GM23338 (cell line): ENCODE results near the gene TTLL13. TPM values are rescaled to one million over a fixed set of nuclear protein-coding genes. Genes with fewer than 3 reads are reported as not detected.

ENCODE experiments used
- ATAC-seq: fragments of 200-7000 bp; cut with Tn5 transposase; 3 replicates; pipeline ENCODE4 v1.9.1; 2020
- DNase-seq: peaks from one replicate; pipeline ENCODE4 v3.0.0-alpha.2; 2015; ENCODE audit warnings: low spot score
- H2AFZ ChIP-seq: fragments of 200-600 bp; sonication (generic); 2 replicates; pipeline ENCODE4 v1.8.0; 2016; ENCODE audit warnings: antibody characterized with exemption, mild to moderate bottlenecking, moderate library complexity
- H3F3A ChIP-seq: fragments of 200-600 bp; sonication (generic); replicated peaks from 2 replicates; pipeline ENCODE4 v1.8.0; 2017; ENCODE audit warnings: antibody characterized with exemption, mixed run types, low read depth
- H3K27ac ChIP-seq: fragments of 200-600 bp; sonication (generic); 2 replicates; pipeline ENCODE4 v1.6.1; 2016; ENCODE audit warnings: low read depth
- H3K27me3 ChIP-seq: fragments of 200-600 bp; sonication (generic); 2 replicates; pipeline ENCODE4 v1.8.0; 2016; ENCODE audit warnings: mild to moderate bottlenecking, mixed run types, moderate library complexity; ENCODE audit not compliant: insufficient read depth
- H3K36me3 ChIP-seq: fragments of 200-600 bp; sonication (generic); 2 replicates; pipeline ENCODE4 v1.8.0; 2016; ENCODE audit warnings: mild to moderate bottlenecking; ENCODE audit not compliant: insufficient read depth
- H3K4me1 ChIP-seq: fragments of 200-600 bp; sonication (generic); 2 replicates; pipeline ENCODE4 v1.8.0; 2016; ENCODE audit warnings: mild to moderate bottlenecking, moderate library complexity; ENCODE audit not compliant: insufficient read depth
- H3K4me2 ChIP-seq: fragments of 200-600 bp; sonication (generic); 2 replicates; pipeline ENCODE4 v1.7.1; 2017; ENCODE audit warnings: mixed run types
- H3K4me3 ChIP-seq: fragments of 200-600 bp; sonication (generic); 2 replicates; pipeline ENCODE4 v1.6.1; 2016; ENCODE audit warnings: mixed run types
- H3K79me2 ChIP-seq: fragments of 200-600 bp; sonication (generic); replicated peaks from 2 replicates; pipeline ENCODE4 v1.8.0; 2017; ENCODE audit warnings: mild to moderate bottlenecking; ENCODE audit not compliant: insufficient read depth
- H3K9me2 ChIP-seq: fragments of 200-600 bp; sonication (generic); 2 replicates; pipeline ENCODE4 v1.8.0; 2017; ENCODE audit not compliant: insufficient read depth
- H4K20me1 ChIP-seq: fragments of 200-600 bp; sonication (generic); replicated peaks from 2 replicates; pipeline ENCODE4 v1.8.0; 2017; ENCODE audit warnings: mild to moderate bottlenecking; ENCODE audit not compliant: insufficient read depth
- H3K27ac Mint-ChIP-seq: 2 replicates; pipeline ENCODE4 v1.8.0; 2020; ENCODE audit warnings: inconsistent platforms, mild to moderate bottlenecking, moderate library complexity, mixed read lengths
- H3K27me3 Mint-ChIP-seq: 3 replicates; pipeline ENCODE4 v1.8.0; 2022; ENCODE audit warnings: low read depth, mild to moderate bottlenecking, moderate library complexity, mixed read lengths, inconsistent platforms; ENCODE audit not compliant: insufficient read depth, poor library complexity
- H3K36me3 Mint-ChIP-seq: 3 replicates; pipeline ENCODE4 v1.8.0; 2021; ENCODE audit warnings: low read depth, mild to moderate bottlenecking, inconsistent platforms, moderate library complexity, mixed read lengths
- H3K4me1 Mint-ChIP-seq: 3 replicates; pipeline ENCODE4 v1.8.0; 2020; ENCODE audit warnings: mild to moderate bottlenecking, inconsistent platforms, mixed read lengths
- H3K4me3 Mint-ChIP-seq: 3 replicates; pipeline ENCODE4 v1.8.0; 2021; ENCODE audit warnings: moderate library complexity, mild to moderate bottlenecking, inconsistent platforms, mixed read lengths
- H3K9me3 Mint-ChIP-seq: 3 replicates; pipeline ENCODE4 v1.8.0; 2020; ENCODE audit warnings: moderate library complexity, mild to moderate bottlenecking, inconsistent platforms, mixed read lengths
- CREB1 ChIP-seq: fragments of 250-450 bp; sonication (Bioruptor Pico); IDR thresholded peaks from 2 replicates; pipeline ENCODE4 v1.5.0; 2020; ENCODE audit warnings: low read depth, mild to moderate bottlenecking, moderate library complexity
- EZH2 ChIP-seq: fragments of 200-600 bp; sonication (generic); IDR thresholded peaks from one replicate; pipeline ENCODE4 v1.8.0; 2017; ENCODE audit warnings: antibody characterized with exemption, mild to moderate bottlenecking, low read depth; ENCODE audit not compliant: unreplicated experiment
- EZH2phosphoT487 ChIP-seq: fragments of 200-600 bp; sonication (generic); IDR thresholded peaks from one replicate; pipeline ENCODE4 v1.8.1; 2018; ENCODE audit warnings: antibody characterized with exemption; ENCODE audit not compliant: unreplicated experiment
- JUNB ChIP-seq: IDR thresholded peaks from one replicate; pipeline ENCODE4 v1.6.1; 2016; ENCODE audit warnings: antibody characterized with exemption; ENCODE audit not compliant: unreplicated experiment
- NANOG ChIP-seq: IDR thresholded peaks from 2 replicates; pipeline ENCODE4 v1.6.1; 2016; ENCODE audit warnings: antibody characterized with exemption, borderline replicate concordance
- POLR2AphosphoS5 ChIP-seq: IDR thresholded peaks from 2 replicates; pipeline ENCODE4 v1.6.1; 2016; ENCODE audit warnings: antibody characterized with exemption, low read depth
- STAT1 ChIP-seq: IDR thresholded peaks from one replicate; pipeline ENCODE4 v1.6.1; 2016; ENCODE audit warnings: antibody characterized with exemption; ENCODE audit not compliant: unreplicated experiment
- ZNF114 ChIP-seq: fragments of 250-450 bp; sonication (Bioruptor Pico); IDR thresholded peaks from 2 replicates; pipeline ENCODE4 v1.5.0; 2020; ENCODE audit warnings: mild to moderate bottlenecking, moderate library complexity
- ZNF331 ChIP-seq: fragments of 250-450 bp; sonication (Bioruptor Pico); IDR thresholded peaks from 2 replicates; pipeline ENCODE4 v1.5.0; 2020; ENCODE audit warnings: low read depth, mild to moderate bottlenecking, moderate library complexity
- polyA plus RNA-seq: library from polyadenylated mRNA; unstranded; fragments of >200 nt; fragmentation: Nextera tagmentation; extraction: Ambion mirVana; gene quantifications from 2 replicates; pipeline ENCODE4 v1.2.1, GENCODE V29; 2016
- total RNA-seq: library from RNA; depleted of rRNA; stranded (reverse); fragments of >200 nt; shearing (Covaris generic); gene quantifications from 2 replicates; pipeline ENCODE4 v1.2.3, GENCODE V29; 2014
- TF ChIP-seq, protein P1 (sequence below), 2 experiments: fragments of 200-600 bp in 1 of 2; sonication (generic) in 1 of 2; conservative IDR thresholded peaks; 2 replicates each; pipeline versions ENCODE4 v1.5.1 to v1.6.1; 2016 to 2017; ENCODE audit warnings: antibody characterized with exemption in 2 of 2, low read depth in 2 of 2, mild to moderate bottlenecking in 2 of 2, moderate library complexity in 1 of 2
- TF ChIP-seq, protein P2 (sequence below): IDR thresholded peaks from one replicate; pipeline ENCODE4 v1.6.1; 2018; ENCODE audit warnings: antibody characterized with exemption; ENCODE audit not compliant: unreplicated experiment
- TF ChIP-seq, protein P3 (sequence below): IDR thresholded peaks from 2 replicates; pipeline ENCODE4 v1.6.1; 2016; ENCODE audit warnings: antibody characterized with exemption
- TF ChIP-seq, protein P4 (sequence below): fragments of 250-450 bp; sonication (Bioruptor Pico); IDR thresholded peaks from 2 replicates; pipeline ENCODE4 v1.5.0; 2020; ENCODE audit warnings: mild to moderate bottlenecking, moderate library complexity

The TTLL13 gene
- total and polyA plus RNA-seq, 2 experiments from 2014 or later: not detected

DNA sequence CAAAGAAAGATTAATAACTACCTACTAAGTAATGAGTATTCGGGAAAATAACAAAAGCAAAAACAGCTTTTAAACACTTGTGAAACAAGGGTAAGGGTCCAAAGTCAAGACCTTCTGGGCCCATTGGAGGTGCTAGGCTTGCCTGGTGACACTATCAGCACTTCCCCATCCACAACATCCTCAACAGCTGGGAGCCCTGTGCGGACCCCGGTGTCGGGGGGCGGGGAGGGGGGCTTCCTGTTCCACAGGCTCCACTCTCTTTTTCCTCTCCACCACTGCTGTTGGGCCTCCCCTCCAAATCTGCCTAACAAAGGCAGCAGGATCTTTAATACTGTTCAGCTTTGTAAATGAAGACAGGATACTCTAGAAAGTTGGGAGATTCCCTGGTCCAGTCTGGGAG, 37.7 kb downstream of the TTLL13 start:
- no peak overlapping the region for H3K27ac ChIP-seq
- H3F3A ChIP-seq: no peaks in the 10 kb centered on the region
- DNase-seq (peak; percentile 72), ATAC-seq (peak; percentile 84)
- peak overlapping the region; percentile 45; the same call in 1 of the 3 replicates for H3K4me3 Mint-ChIP-seq
- peak overlapping the region; percentile 34 for H3K4me2 ChIP-seq
- H3K4me3 ChIP-seq: no peak overlapping the region
- no peak for TF ChIP-seq POLR2AphosphoS5
- TF ChIP-seq ZNF331: no peak
- TF ChIP-seq, protein P1, sequence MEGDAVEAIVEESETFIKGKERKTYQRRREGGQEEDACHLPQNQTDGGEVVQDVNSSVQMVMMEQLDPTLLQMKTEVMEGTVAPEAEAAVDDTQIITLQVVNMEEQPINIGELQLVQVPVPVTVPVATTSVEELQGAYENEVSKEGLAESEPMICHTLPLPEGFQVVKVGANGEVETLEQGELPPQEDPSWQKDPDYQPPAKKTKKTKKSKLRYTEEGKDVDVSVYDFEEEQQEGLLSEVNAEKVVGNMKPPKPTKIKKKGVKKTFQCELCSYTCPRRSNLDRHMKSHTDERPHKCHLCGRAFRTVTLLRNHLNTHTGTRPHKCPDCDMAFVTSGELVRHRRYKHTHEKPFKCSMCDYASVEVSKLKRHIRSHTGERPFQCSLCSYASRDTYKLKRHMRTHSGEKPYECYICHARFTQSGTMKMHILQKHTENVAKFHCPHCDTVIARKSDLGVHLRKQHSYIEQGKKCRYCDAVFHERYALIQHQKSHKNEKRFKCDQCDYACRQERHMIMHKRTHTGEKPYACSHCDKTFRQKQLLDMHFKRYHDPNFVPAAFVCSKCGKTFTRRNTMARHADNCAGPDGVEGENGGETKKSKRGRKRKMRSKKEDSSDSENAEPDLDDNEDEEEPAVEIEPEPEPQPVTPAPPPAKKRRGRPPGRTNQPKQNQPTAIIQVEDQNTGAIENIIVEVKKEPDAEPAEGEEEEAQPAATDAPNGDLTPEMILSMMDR (conservative IDR thresholded peaks at IDR 0.05; ENCODE audit: low read depth in 2 of 2): no peak
- no peak for TF ChIP-seq EZH2phosphoT487
- TF ChIP-seq CREB1 (CRISPR knock-in tag): no peak
- TF ChIP-seq, protein P2, sequence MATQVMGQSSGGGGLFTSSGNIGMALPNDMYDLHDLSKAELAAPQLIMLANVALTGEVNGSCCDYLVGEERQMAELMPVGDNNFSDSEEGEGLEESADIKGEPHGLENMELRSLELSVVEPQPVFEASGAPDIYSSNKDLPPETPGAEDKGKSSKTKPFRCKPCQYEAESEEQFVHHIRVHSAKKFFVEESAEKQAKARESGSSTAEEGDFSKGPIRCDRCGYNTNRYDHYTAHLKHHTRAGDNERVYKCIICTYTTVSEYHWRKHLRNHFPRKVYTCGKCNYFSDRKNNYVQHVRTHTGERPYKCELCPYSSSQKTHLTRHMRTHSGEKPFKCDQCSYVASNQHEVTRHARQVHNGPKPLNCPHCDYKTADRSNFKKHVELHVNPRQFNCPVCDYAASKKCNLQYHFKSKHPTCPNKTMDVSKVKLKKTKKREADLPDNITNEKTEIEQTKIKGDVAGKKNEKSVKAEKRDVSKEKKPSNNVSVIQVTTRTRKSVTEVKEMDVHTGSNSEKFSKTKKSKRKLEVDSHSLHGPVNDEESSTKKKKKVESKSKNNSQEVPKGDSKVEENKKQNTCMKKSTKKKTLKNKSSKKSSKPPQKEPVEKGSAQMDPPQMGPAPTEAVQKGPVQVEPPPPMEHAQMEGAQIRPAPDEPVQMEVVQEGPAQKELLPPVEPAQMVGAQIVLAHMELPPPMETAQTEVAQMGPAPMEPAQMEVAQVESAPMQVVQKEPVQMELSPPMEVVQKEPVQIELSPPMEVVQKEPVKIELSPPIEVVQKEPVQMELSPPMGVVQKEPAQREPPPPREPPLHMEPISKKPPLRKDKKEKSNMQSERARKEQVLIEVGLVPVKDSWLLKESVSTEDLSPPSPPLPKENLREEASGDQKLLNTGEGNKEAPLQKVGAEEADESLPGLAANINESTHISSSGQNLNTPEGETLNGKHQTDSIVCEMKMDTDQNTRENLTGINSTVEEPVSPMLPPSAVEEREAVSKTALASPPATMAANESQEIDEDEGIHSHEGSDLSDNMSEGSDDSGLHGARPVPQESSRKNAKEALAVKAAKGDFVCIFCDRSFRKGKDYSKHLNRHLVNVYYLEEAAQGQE: no peak
- TF ChIP-seq JUNB: no peak
- no peak for TF ChIP-seq NANOG
- no peak for TF ChIP-seq STAT1
- no peak for TF ChIP-seq ZNF114
- TF ChIP-seq, protein P3, sequence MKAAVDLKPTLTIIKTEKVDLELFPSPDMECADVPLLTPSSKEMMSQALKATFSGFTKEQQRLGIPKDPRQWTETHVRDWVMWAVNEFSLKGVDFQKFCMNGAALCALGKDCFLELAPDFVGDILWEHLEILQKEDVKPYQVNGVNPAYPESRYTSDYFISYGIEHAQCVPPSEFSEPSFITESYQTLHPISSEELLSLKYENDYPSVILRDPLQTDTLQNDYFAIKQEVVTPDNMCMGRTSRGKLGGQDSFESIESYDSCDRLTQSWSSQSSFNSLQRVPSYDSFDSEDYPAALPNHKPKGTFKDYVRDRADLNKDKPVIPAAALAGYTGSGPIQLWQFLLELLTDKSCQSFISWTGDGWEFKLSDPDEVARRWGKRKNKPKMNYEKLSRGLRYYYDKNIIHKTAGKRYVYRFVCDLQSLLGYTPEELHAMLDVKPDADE: no peak
- no peak for TF ChIP-seq EZH2
- TF ChIP-seq, protein P4, sequence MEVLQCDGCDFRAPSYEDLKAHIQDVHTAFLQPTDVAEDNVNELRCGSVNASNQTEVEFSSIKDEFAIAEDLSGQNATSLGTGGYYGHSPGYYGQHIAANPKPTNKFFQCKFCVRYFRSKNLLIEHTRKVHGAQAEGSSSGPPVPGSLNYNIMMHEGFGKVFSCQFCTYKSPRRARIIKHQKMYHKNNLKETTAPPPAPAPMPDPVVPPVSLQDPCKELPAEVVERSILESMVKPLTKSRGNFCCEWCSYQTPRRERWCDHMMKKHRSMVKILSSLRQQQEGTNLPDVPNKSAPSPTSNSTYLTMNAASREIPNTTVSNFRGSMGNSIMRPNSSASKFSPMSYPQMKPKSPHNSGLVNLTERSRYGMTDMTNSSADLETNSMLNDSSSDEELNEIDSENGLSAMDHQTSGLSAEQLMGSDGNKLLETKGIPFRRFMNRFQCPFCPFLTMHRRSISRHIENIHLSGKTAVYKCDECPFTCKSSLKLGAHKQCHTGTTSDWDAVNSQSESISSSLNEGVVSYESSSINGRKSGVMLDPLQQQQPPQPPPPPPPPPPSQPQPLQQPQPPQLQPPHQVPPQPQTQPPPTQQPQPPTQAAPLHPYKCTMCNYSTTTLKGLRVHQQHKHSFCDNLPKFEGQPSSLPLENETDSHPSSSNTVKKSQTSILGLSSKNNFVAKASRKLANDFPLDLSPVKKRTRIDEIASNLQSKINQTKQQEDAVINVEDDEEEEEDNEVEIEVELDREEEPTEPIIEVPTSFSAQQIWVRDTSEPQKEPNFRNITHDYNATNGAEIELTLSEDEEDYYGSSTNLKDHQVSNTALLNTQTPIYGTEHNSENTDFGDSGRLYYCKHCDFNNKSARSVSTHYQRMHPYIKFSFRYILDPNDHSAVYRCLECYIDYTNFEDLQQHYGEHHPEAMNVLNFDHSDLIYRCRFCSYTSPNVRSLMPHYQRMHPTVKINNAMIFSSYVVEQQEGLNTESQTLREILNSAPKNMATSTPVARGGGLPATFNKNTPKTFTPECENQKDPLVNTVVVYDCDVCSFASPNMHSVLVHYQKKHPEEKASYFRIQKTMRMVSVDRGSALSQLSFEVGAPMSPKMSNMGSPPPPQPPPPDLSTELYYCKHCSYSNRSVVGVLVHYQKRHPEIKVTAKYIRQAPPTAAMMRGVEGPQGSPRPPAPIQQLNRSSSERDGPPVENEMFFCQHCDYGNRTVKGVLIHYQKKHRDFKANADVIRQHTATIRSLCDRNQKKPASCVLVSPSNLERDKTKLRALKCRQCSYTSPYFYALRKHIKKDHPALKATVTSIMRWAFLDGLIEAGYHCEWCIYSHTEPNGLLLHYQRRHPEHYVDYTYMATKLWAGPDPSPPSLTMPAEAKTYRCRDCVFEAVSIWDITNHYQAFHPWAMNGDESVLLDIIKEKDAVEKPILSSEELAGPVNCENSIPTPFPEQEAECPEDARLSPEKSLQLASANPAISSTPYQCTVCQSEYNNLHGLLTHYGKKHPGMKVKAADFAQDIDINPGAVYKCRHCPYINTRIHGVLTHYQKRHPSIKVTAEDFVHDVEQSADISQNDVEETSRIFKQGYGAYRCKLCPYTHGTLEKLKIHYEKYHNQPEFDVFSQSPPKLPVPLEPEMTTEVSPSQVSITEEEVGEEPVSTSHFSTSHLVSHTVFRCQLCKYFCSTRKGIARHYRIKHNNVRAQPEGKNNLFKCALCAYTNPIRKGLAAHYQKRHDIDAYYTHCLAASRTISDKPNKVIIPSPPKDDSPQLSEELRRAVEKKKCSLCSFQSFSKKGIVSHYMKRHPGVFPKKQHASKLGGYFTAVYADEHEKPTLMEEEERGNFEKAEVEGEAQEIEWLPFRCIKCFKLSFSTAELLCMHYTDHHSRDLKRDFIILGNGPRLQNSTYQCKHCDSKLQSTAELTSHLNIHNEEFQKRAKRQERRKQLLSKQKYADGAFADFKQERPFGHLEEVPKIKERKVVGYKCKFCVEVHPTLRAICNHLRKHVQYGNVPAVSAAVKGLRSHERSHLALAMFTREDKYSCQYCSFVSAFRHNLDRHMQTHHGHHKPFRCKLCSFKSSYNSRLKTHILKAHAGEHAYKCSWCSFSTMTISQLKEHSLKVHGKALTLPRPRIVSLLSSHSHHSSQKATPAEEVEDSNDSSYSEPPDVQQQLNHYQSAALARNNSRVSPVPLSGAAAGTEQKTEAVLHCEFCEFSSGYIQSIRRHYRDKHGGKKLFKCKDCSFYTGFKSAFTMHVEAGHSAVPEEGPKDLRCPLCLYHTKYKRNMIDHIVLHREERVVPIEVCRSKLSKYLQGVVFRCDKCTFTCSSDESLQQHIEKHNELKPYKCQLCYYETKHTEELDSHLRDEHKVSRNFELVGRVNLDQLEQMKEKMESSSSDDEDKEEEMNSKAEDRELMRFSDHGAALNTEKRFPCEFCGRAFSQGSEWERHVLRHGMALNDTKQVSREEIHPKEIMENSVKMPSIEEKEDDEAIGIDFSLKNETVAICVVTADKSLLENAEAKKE (CRISPR knock-in tag): no peak
- no peaks in the 10 kb centered on the region for H3K36me3 ChIP-seq
- H3K79me2 ChIP-seq: no peaks in the 10 kb centered on the region
- H3K27ac Mint-ChIP-seq: peak overlapping the region; percentile 75; the same call in 1 of the 2 replicates
- no peaks in the 10 kb centered on the region for H3K36me3 Mint-ChIP-seq
- H3K27me3 ChIP-seq: no peaks in the 10 kb centered on the region
- no peaks in the 10 kb centered on the region for H3K9me3 Mint-ChIP-seq
- no peaks in the 10 kb centered on the region for H4K20me1 ChIP-seq
- H2AFZ ChIP-seq: peak overlapping the region; percentile 8
- peaks cover 3% of the 10 kb centered on the region for H3K27me3 Mint-ChIP-seq
- H3K4me1 ChIP-seq: peaks cover 8% of the 10 kb centered on the region; the same call in 1 of the 2 replicates
- peaks cover 17% of the 10 kb centered on the region; the same call in 2 of the 3 replicates for H3K4me1 Mint-ChIP-seq
- H3K9me2 ChIP-seq: no peaks in the 10 kb centered on the region
